Activated CD4-positive, alpha-beta T cell treated with anti-CD3 and anti-CD28 coated beads, Interleukin-2, amount 50 U/mL, for 4 hours (primary cell): ENCODE data around the gene RHBDF2.

Experiments used
- DNase-seq, 2 experiments: peaks; one replicate each; pipeline ENCODE4 v3.0.0-alpha.2; 2020

The RHBDF2 gene

GRCh38 chr17:76501018-76501826 lies at the start of gene RHBDF2:
TSS of gene RHBDF2 (minus strand) at chr17:76501423. CDS start at chr17:76481524, 19,899 bp downstream.
- DNase-seq: peak; percentile 94 to 95

GRCh38 chr17:76549539-76549938 lies 48.3 kb upstream of the RHBDF2 start:
- DNase-seq: no peak

GRCh38 chr17:76549215-76549518 lies 47.9 kb upstream of the RHBDF2 start:
- DNase-seq: no peak

- DNase-seq: no peak
Observed at GRCh38 chr17:76548378-76549214, 47.4 kb upstream of the RHBDF2 start.

- DNase-seq: no peak
Observed at GRCh38 chr17:76547642-76548202, 46.5 kb upstream of the RHBDF2 start.

GRCh38 chr17:76547183-76547641 lies 46.0 kb upstream of the RHBDF2 start:
- DNase-seq: peak; percentile 39 to 48

GRCh38 chr17:76546556-76547182 lies 45.4 kb upstream of the RHBDF2 start:
- no peak for DNase-seq

GRCh38 chr17:76545918-76546555 lies 44.8 kb upstream of the RHBDF2 start:
- DNase-seq: no peak

- DNase-seq: no peak
Observed at GRCh38 chr17:76544546-76545365, 43.5 kb upstream of the RHBDF2 start.

GRCh38 chr17:76543826-76544545 lies 42.8 kb upstream of the RHBDF2 start:
- DNase-seq: no peak

GRCh38 chr17:76543482-76543825 lies 42.2 kb upstream of the RHBDF2 start:
- no peak for DNase-seq

GRCh38 chr17:76542984-76543383 lies 41.8 kb upstream of the RHBDF2 start:
- DNase-seq: no peak

GRCh38 chr17:76542566-76542971 lies 41.3 kb upstream of the RHBDF2 start:
- no peak for DNase-seq

GRCh38 chr17:76541739-76542454 lies 40.7 kb upstream of the RHBDF2 start:
- no peak for DNase-seq

- no peak for DNase-seq
Observed at GRCh38 chr17:76540381-76541300, 39.4 kb upstream of the RHBDF2 start.

GRCh38 chr17:76539631-76540271 lies 38.5 kb upstream of the RHBDF2 start, which contains the start of gene PRCD:
TSS of gene PRCD (plus strand) at chr17:76540044. CDS start at chr17:76540142, 98 bp downstream.
- DNase-seq: no peak

- no peak for DNase-seq
Observed at GRCh38 chr17:76538941-76539570, 37.8 kb upstream of the RHBDF2 start.

GRCh38 chr17:76538281-76538931 lies 37.2 kb upstream of the RHBDF2 start:
- no peak for DNase-seq
